IMR-90 (cell line): ENCODE measurements around the gene PRKAG2.

Source experiments
- BHLHE40 ChIP-seq: fragments of 150-350 bp; IDR thresholded peaks from 2 replicates; pipeline ENCODE4 v1.6.1; 2016; ENCODE audit warnings: mild to moderate bottlenecking, low read depth, low read length
- CTCF ChIP-seq: conservative IDR thresholded peaks from 2 replicates; pipeline ENCODE4 v1.5.1; 2012; ENCODE audit warnings: mild to moderate bottlenecking, low read depth, low read length, improper control_type of control experiment
- MAFK ChIP-seq: IDR thresholded peaks from 2 replicates; pipeline ENCODE4 v1.6.1; 2012; ENCODE audit warnings: low read depth, low read length, improper control_type of control experiment
- MAZ ChIP-seq: IDR thresholded peaks from 2 replicates; pipeline ENCODE4 v1.6.1; 2012; ENCODE audit warnings: low read depth, mild to moderate bottlenecking, low read length, improper control_type of control experiment, moderate library complexity, borderline replicate concordance
- MXI1 ChIP-seq: IDR thresholded peaks from 2 replicates; pipeline ENCODE4 v1.6.1; 2012; ENCODE audit warnings: low read depth, mild to moderate bottlenecking, low read length, moderate library complexity, borderline replicate concordance
- POLR2A ChIP-seq: IDR thresholded peaks from 2 replicates; pipeline ENCODE4 v1.6.1; 2012; ENCODE audit warnings: mild to moderate bottlenecking, low read depth, low read length
- RAD21 ChIP-seq: IDR thresholded peaks from 2 replicates; pipeline ENCODE4 v1.6.1; 2012; ENCODE audit warnings: low read length, improper control_type of control experiment
- RCOR1 ChIP-seq: IDR thresholded peaks from 2 replicates; pipeline ENCODE4 v1.6.1; 2012; ENCODE audit warnings: mild to moderate bottlenecking, low read length, improper control_type of control experiment; ENCODE audit not compliant: insufficient replicate concordance
- RFX5 ChIP-seq: IDR thresholded peaks from 2 replicates; pipeline ENCODE4 v1.8.0; 2012; ENCODE audit warnings: low read depth, mild to moderate bottlenecking, low read length, moderate library complexity
- SMC3 ChIP-seq: fragments of 150-350 bp; IDR thresholded peaks from 2 replicates; pipeline ENCODE4 v1.6.1; 2016; ENCODE audit warnings: low read depth, mild to moderate bottlenecking, antibody characterized with exemption, low read length, moderate library complexity

GRCh38 chr7:151817315-151817690, 59.6 kb downstream of the PRKAG2 start:
- TF ChIP-seq CTCF: no peak
- no peak for TF ChIP-seq SMC3
- TF ChIP-seq RCOR1: no peak
- no peak for TF ChIP-seq MXI1
- TF ChIP-seq RAD21: no peak
- no peak for TF ChIP-seq POLR2A
- TF ChIP-seq BHLHE40: no peak
- no peak for TF ChIP-seq MAFK
- no peak for TF ChIP-seq MAZ
- TF ChIP-seq RFX5: no peak
